Islet of Langerhans (tissue), 1 donor: ENCODE measurements around the gene IER3.
A peak's percentile ranks its signal among the peaks of the same experiment; 100 is the strongest.
"Not testable (repeated sequence)": the region's sequence is repeated elsewhere in the genome, so short reads cannot be mapped to it uniquely, and the experiment has no call there.

Source experiments
- FAIRE-seq: peaks from one replicate; lab custom pipeline; 2011; peaks lifted over from hg19 to GRCh38; lab: Jason Lieb, UNC

IER3 gene

GRCh38 chr6:30768634-30769087, 24.3 kb upstream of the IER3 start:
- FAIRE-seq = no peak

- FAIRE-seq = no peak
Measured at GRCh38 chr6:30767944-30768301, 23.6 kb upstream of the IER3 start.

GRCh38 chr6:30767158-30767943, 23.0 kb upstream of the IER3 start:
- no peak for FAIRE-seq

GRCh38 chr6:30766461-30767157, 22.3 kb upstream of the IER3 start:
- no peak for FAIRE-seq

- FAIRE-seq = not testable (repeated sequence)
Measured at GRCh38 chr6:30765495-30765894, 21.1 kb upstream of the IER3 start.

- FAIRE-seq = not testable (repeated sequence)
Measured at GRCh38 chr6:30764490-30765043, 20.2 kb upstream of the IER3 start.

- FAIRE-seq = no peak
Measured at GRCh38 chr6:30763618-30764489, 19.5 kb upstream of the IER3 start.

- no peak for FAIRE-seq
Measured at GRCh38 chr6:30763155-30763617, 18.8 kb upstream of the IER3 start.

- FAIRE-seq = no peak
Measured at GRCh38 chr6:30761791-30762429, 17.6 kb upstream of the IER3 start.

GRCh38 chr6:30760549-30760948, 16.2 kb upstream of the IER3 start:
- no peak for FAIRE-seq

- no peak for FAIRE-seq
Measured at GRCh38 chr6:30759575-30760239, 15.4 kb upstream of the IER3 start.

- FAIRE-seq = no peak
Measured at GRCh38 chr6:30757261-30757904, 13.0 kb upstream of the IER3 start.

GRCh38 chr6:30756405-30757003, 12.2 kb upstream of the IER3 start:
- FAIRE-seq = not testable (repeated sequence)

GRCh38 chr6:30754631-30755030, 10.3 kb upstream of the IER3 start:
- no peak for FAIRE-seq

GRCh38 chr6:30752157-30752927, 8.0 kb upstream of the IER3 start:
- no peak for FAIRE-seq

- FAIRE-seq = no peak
Measured at GRCh38 chr6:30750379-30750668, 6.0 kb upstream of the IER3 start.

- peak; percentile 45 for FAIRE-seq
Measured at GRCh38 chr6:30749554-30750378, 5.4 kb upstream of the IER3 start.

- FAIRE-seq = no peak
Measured at GRCh38 chr6:30748851-30749540, 4.6 kb upstream of the IER3 start.
